Myocyte (in vitro differentiated cells): ENCODE results near the gene ANXA6. TPM values are rescaled to one million over a fixed set of nuclear protein-coding genes. Genes with fewer than 3 reads are reported as not detected.
A peak's percentile ranks its signal among the peaks of the same experiment; 100 is the strongest.

ENCODE experiments used
- DNase-seq: peaks from one replicate; pipeline ENCODE4 v3.0.0-alpha.2; 2012; ENCODE audit warnings: low read depth
- total RNA-seq: library from RNA; depleted of rRNA; stranded (reverse); fragments of >200 nt; gene quantifications from 2 replicates; pipeline ENCODE4 v1.2.3, GENCODE V29; 2014

The ANXA6 gene
- total RNA-seq, 1 donor from 2014 or later, result 661 TPM

- DNase-seq, result no peak
Observed at GRCh38 chr5:151084363-151084762, 73.2 kb downstream of the ANXA6 start.

- DNase-seq, result peak; percentile 98
Observed at GRCh38 chr5:151083081-151083676, 74.4 kb downstream of the ANXA6 start.

GRCh38 chr5:151082282-151082902 lies 75.2 kb downstream of the ANXA6 start:
- DNase-seq, result peak; percentile 85

GRCh38 chr5:151081431-151082281 lies 75.9 kb downstream of the ANXA6 start:
- DNase-seq, result no peak

GRCh38 chr5:151080613-151081430 lies 76.8 kb downstream of the ANXA6 start, which contains the start of gene TNIP1:
TNIP1 (minus strand) TSS chr5:151081034; CDS start chr5:151065095, 15,939 bp downstream.
- peak; percentile 93 for DNase-seq

- DNase-seq, result no peak
Observed at GRCh38 chr5:151079838-151080612, 77.6 kb downstream of the ANXA6 start.

GRCh38 chr5:151078490-151079262 lies 78.9 kb downstream of the ANXA6 start:
- DNase-seq, result no peak

- no peak for DNase-seq
Observed at GRCh38 chr5:151077967-151078366, 79.6 kb downstream of the ANXA6 start.

GRCh38 chr5:151077419-151077818 lies 80.2 kb downstream of the ANXA6 start:
- no peak for DNase-seq

- DNase-seq, result no peak
Observed at GRCh38 chr5:151076616-151077015, 81.0 kb downstream of the ANXA6 start.

GRCh38 chr5:151075698-151076331 lies 81.8 kb downstream of the ANXA6 start:
- peak; percentile 91 for DNase-seq

- no peak for DNase-seq
Observed at GRCh38 chr5:151074557-151074956, 83.0 kb downstream of the ANXA6 start.

GRCh38 chr5:151073280-151073679 lies 84.3 kb downstream of the ANXA6 start:
- no peak for DNase-seq

GRCh38 chr5:151072630-151073025 lies 85.0 kb downstream of the ANXA6 start:
- no peak for DNase-seq

GRCh38 chr5:151071848-151072629 lies 85.5 kb downstream of the ANXA6 start:
- no peak for DNase-seq

GRCh38 chr5:151071021-151071420 lies 86.6 kb downstream of the ANXA6 start:
- DNase-seq, result no peak

GRCh38 chr5:151070449-151070848 lies 87.1 kb downstream of the ANXA6 start:
- no peak for DNase-seq

GRCh38 chr5:151068433-151069197 lies 89.0 kb downstream of the ANXA6 start:
- peak; percentile 98 for DNase-seq
